G401 (cell line): ENCODE results near the gene AFAP1L1. TPM values are rescaled to one million over a fixed set of nuclear protein-coding genes. Genes with fewer than 3 reads are reported as not detected.

Experiments
- DNase-seq: peaks from one replicate; pipeline ENCODE4 v3.0.0-alpha.2; 2015; ENCODE audit warnings: low spot score
- in situ Hi-C: cut with HindIII; loops from 2 replicates; pipeline ENCODE4 v1.10.0; 2016; ENCODE audit warnings: low sequenced_read_pairs, mixed read lengths
- total RNA-seq: library from RNA; depleted of rRNA; stranded (reverse); fragments of >200 nt; shearing (Covaris generic); gene quantifications from 2 replicates; pipeline ENCODE4 v1.2.3, GENCODE V29; 2014

The AFAP1L1 gene
- total RNA-seq, 1 experiment from 2014 or later, result 0.14 TPM

DNA sequence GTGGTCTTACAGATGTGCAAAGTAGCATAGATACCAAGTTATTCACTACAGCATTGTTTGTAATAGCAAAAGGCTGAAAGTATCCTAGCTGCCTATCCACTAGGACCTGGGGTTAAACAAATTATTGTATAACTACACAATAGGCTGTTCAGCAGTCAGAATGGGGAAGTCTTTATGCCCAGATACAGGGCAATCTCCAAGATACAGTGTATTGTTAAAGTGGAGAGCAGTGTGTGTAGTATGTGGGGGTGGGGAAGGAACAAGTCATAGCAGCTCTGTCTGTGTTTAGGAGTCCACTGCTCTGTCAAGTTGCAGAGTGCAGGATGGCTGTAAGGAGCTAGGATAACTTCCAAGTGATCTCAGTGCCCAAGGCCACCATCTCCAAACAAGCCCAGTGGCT is 91.7 kb downstream of the AFAP1L1 start:
- DNase-seq, result no peak
- in situ Hi-C loops, result no loop called here

DNA sequence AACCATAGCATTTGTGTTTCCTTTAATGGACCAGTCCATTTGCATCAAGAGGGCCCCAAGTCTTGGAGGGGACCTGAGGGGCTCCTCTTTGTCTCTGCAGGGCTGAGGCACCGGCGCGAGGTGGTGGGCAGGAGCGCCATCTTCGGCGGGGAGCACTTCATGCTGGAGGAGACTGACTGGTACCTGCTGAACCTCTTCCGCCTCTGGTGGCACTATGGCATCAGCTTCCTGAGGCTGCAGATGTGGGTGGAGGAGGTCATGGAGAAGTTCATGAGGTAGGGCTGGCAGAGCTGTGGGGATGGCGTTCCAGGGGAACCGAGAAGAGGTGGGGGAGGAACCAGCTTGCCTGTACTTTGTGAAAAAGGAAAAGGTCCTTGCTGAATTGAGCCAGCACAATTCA is 92.3 kb downstream of the AFAP1L1 start:
- in situ Hi-C loops, result no loop called here
- no peak for DNase-seq

DNA sequence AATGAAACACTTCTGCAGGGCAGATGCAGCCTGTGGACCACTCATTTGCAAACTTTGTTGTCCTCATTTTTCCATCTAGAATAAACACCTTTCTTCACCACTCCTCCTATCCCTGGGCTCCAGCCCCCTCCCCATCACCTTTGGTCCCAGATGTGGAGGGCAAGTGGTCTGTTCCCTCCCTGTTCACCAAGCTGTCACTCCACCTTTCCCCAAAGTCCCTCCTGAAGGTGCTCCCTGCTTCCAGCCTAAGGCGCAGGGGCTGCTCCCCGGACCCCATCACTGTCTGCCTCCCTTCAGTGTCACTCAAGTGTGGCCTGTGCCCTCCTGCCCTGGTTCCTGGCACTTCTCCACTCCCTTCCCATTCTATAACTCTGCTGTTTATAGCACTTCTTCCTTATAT is 93.1 kb downstream of the AFAP1L1 start:
- in situ Hi-C loops, result no loop called here
- DNase-seq, result no peak

DNA sequence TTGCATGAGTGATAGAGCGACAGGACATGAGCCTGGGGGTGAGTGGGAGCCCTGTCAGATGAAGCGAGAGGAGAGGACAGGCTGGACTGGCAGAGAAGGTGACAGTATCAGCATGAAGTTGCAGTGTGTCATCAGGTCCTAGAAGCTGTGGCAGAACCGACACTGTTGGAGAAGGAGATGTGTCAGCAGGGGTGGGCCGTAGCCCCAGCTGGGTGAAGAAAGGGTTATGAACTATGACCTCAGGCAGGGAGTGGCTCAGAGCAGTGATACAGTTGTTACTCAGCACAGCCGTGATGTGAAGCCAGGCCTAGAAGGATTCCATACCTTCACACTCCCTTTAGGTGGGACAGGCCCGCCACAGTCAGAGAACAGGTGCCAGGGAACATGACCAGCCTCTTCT is 93.8 kb downstream of the AFAP1L1 start:
- in situ Hi-C loops, result no loop called here
- DNase-seq, result no peak

- in situ Hi-C loops, result no loop called here
- no peak for DNase-seq
Measured at GRCh38 chr5:149366169-149366729, 94.6 kb downstream of the AFAP1L1 start.

GRCh38 chr5:149367249-149367971 is 95.8 kb downstream of the AFAP1L1 start:
- in situ Hi-C loops, result no loop called here

GRCh38 chr5:149367972-149368645 is 96.5 kb downstream of the AFAP1L1 start:
- in situ Hi-C loops, result no loop called here

More at GRCh38 chr5:149367249-149367971, 95.8 kb downstream of the AFAP1L1 start:
- DNase-seq, result peak; percentile 67

DNA sequence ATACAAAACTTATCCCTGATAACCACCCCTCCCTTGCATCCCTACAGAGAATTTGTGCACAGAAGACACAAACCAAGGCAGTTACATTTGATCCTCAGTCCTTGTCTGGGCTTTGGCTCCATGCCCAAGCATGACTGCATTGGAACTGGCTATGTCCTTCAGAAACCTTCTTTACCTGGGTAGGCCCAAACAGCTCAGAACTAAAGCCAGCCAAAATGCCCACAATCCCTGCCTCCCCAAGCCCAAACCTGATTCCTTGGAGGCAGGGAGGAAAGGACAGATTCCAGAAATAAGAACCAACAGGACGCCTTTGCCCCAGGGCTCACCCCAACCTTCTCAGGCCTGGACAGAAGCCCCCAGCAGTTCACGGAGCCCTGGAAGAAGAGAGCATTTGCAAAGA is 99.2 kb downstream of the AFAP1L1 start:
- peak; percentile 28 for DNase-seq
- in situ Hi-C loops, result no loop called here

More at GRCh38 chr5:149367972-149368645, 96.5 kb downstream of the AFAP1L1 start:
- no peak for DNase-seq

- DNase-seq, result peak; percentile 55
- in situ Hi-C loops, result no loop called here
Measured at GRCh38 chr5:149371296-149371962, 99.8 kb downstream of the AFAP1L1 start.

DNA sequence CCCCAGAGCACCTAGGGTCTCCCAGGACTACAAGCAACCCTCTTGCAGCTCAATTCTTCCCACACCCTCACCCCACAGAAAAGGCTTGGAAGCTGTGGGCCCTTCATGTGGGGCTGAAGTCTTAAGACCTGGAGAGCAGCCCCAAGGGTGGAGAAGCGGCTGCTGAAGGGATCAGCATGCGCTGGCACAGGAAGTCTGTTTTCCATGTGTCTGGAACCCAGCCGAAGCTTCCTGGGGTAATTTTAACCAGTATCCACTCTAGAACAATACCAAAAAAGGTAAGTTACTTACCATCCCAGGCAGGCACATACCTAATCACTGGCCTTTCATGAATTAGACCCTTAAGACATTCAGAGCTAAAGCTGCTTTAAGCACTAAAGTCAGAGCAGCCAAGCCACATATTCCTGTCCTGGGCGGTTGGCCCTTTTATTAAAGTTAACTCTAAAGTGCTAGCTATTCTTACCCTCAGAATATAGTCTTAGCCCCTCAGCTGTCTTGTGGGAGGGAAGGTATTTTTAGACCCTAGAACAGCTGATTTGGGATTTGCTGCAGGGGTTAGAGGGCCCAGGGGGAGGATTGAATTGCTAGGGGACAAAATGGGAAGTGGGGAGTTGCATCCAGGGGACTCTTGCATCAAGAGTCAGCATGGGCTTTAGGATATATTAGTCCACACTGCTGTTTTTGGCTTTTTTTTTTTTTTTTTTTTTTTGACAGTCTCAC is 100.6 kb downstream of the AFAP1L1 start:
- in situ Hi-C loops, result no loop called here
- no peak for DNase-seq

- DNase-seq, result no peak
- in situ Hi-C loops, result no loop called here
Measured at GRCh38 chr5:149372932-149373331, 101.3 kb downstream of the AFAP1L1 start.

DNA sequence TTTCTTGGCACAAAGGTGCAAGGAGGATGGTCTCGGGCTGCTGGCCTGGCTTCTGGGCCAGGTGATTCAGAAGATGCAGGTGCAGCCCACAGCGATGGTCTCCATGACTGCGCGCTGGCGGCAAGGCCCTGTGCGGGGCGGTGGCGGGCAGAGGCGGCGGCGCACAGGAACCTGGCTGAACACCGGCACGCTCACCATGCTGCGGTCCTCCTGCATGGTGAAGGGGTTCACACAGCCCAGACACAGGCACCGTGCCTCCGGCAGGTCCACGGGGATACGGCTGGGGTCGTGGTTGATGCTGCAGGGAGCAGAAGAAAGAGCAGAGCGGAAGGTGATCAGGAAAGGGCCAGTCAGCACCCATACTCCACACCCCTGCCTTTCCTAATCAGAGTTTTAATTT is 102.6 kb downstream of the AFAP1L1 start:
- in situ Hi-C loops, result no loop called here

GRCh38 chr5:149374801-149375200 is 103.1 kb downstream of the AFAP1L1 start:
- in situ Hi-C loops, result no loop called here
- no peak for DNase-seq

More for the DNA sequence above, 102.6 kb downstream of the AFAP1L1 start:
- DNase-seq, result no peak

GRCh38 chr5:149375434-149375833 is 103.8 kb downstream of the AFAP1L1 start:
- DNase-seq, result no peak
- in situ Hi-C loops, result no loop called here

- DNase-seq, result no peak
- in situ Hi-C loops, result no loop called here
Measured at GRCh38 chr5:149376104-149376503, 104.4 kb downstream of the AFAP1L1 start.

DNA sequence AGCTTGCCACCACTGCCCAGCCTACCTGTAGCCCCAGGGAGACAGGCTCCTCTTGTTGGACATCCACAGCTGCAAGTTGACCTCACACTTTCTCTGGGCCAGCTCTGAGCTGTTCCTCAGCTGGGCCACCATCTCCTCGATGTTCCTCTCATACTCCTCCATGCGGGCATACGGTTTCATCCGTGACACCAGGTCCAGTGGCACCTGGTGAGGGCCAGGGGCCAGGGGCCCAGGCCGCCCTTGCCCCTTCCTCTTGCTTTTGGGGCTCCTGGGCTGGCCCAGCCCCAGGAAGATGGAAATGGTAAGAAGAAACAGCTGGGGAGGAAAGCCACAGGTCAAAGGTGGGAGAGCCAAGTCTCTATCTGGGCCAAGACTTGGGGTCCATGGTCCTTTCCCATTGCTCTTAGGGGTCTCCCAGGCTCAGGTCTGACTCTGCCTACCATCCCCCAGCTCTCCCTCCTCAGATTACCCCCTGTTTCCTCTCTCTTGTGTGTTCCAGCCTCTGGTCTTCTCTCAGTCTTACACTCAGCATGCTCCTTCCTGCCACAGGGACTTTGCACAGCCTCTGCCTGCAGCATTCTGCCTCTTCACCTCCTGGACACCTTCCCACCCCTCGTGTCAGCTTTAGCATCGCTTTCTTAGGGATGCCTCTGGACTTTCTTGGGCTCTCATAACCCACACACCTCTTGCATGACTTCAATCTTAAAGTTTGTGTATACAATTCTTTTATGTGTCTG is 105.2 kb downstream of the AFAP1L1 start:
- in situ Hi-C loops, result no loop called here
- no peak for DNase-seq

DNA sequence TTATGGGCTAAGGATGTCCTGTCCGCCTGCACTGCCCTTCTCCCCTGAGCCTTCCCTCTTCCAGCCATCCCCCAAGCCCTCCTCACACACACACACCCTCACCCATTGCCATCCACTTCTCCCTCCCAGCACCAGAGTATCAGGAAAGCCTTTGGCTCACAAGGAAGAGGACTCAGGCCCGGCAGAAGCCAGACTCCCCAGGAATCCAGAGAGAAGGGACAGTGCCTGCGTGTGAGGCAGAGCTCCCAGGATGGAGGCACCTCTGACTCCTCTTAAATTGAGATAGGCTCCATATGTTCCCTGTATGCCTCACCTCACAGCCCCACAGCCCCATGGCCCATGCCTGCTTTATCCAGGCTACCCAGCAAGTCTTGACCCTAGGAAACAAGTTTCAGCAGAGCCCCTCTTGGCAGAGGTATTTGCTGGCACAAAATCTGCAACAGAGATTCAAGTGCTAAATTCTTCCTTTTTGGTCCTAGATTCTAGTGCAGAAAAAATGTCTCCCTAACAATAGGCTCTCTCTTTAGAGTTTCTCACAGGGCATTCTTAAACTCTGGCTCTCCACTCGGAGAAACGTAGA is 106.7 kb downstream of the AFAP1L1 start:
- no peak for DNase-seq
- in situ Hi-C loops, result no loop called here

GRCh38 chr5:149379177-149379761 is 107.6 kb downstream of the AFAP1L1 start, which contains the start of gene IL17B:
Gene IL17B, minus strand, starts transcription at chr5:149379292. Its CDS starts 67 bp downstream, at chr5:149379225.
- no peak for DNase-seq
- in situ Hi-C loops, result no loop called here
